Neural progenitor cell (in vitro differentiated cells): ENCODE data around the gene SLC2A6.

Experiments used
- CTCF ChIP-seq: fragments of 200-600 bp; sonication (generic); IDR thresholded peaks from 2 replicates; pipeline ENCODE4 v1.5.1; 2017; ENCODE audit warnings: antibody characterized with exemption, mild to moderate bottlenecking
- EZH2 ChIP-seq: fragments of 200-600 bp; sonication (generic); IDR thresholded peaks from 2 replicates; pipeline ENCODE4 v1.6.1; 2017; ENCODE audit warnings: antibody characterized with exemption, mild to moderate bottlenecking, moderate library complexity
- EZH2phosphoT487 ChIP-seq: fragments of 200-600 bp; sonication (generic); IDR thresholded peaks from 2 replicates; pipeline ENCODE4 v1.6.1; 2017; ENCODE audit warnings: antibody characterized with exemption

DNA sequence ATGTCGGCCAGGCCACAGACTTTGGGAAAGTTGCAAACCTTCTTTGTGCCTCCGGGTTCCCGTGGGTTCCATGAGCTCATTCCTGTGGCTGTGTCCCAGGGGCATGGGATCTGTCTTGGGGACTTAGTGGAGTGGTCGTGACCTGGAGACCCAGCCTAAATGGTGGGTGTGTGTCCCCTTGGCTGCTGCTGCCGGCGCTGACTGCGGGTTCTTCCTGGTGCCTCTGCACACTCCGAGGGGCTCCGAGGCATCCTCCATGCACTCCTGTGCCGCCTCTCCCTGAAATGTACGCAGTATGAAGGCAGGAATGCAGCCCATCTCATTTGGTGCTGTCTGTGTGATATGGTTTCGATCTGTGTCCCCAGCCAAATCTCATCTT is 21.0 kb upstream of the SLC2A6 start:
- TF ChIP-seq EZH2 (no peak), CTCF (no peak), EZH2phosphoT487 (no peak)
